Testis (tissue), 2 donors: ENCODE results near the gene RUNDC1.

Source experiments
- CTCF ChIP-seq, 3 experiments: fragments of 450-650 bp in 2 of 3; fragments of 200-600 bp in 1 of 3; sonication (generic) in 1 of 3; IDR thresholded peaks; one replicate each; pipeline ENCODE4 v1.5.1; 2016 to 2019; ENCODE audit warnings: antibody characterized with exemption in 3 of 3, mild to moderate bottlenecking in 2 of 3, moderate library complexity in 1 of 3
- POLR2A ChIP-seq: fragments of 450-650 bp; IDR thresholded peaks from one replicate; pipeline ENCODE4 v1.6.1; 2017; ENCODE audit warnings: antibody characterized with exemption, mild to moderate bottlenecking, moderate library complexity

GRCh38 chr17:43039646-43040045 lies 59.3 kb downstream of the RUNDC1 start:
- TF ChIP-seq POLR2A (no peak), CTCF (IDR thresholded peaks at IDR 0.05) (no peak)
